ENCODE measurements around the gene ZNF396. TPM values are rescaled to one million over a fixed set of nuclear protein-coding genes. Genes with fewer than 3 reads are reported as not detected.

The ZNF396 gene
- total RNA-seq (2022): 0.35 and 0.61 TPM in 2 replicates
- percentile 31 among the genes with signal in this experiment for Bru-seq, nascent RNA
- BruChase-seq, experiment 1, labeled RNA remaining after a 2-hour chase: percentile 23 among the genes with signal in this experiment
- BruChase-seq, experiment 2, labeled RNA remaining after a 6-hour chase: percentile 17 among the genes with signal in this experiment
- long read RNA-seq, partial matches to known transcripts: 0 of 2 reads
- long read RNA-seq, other reads (novel, unspliced or antisense): 1 of 2 reads

GRCh38 chr18:35376742-35377695, at the start of gene ZNF396:
ZNF396 (minus strand) TSS chr18:35377337; CDS start chr18:35374292, 3,045 bp downstream.
- TF ChIP-seq, protein P1, sequence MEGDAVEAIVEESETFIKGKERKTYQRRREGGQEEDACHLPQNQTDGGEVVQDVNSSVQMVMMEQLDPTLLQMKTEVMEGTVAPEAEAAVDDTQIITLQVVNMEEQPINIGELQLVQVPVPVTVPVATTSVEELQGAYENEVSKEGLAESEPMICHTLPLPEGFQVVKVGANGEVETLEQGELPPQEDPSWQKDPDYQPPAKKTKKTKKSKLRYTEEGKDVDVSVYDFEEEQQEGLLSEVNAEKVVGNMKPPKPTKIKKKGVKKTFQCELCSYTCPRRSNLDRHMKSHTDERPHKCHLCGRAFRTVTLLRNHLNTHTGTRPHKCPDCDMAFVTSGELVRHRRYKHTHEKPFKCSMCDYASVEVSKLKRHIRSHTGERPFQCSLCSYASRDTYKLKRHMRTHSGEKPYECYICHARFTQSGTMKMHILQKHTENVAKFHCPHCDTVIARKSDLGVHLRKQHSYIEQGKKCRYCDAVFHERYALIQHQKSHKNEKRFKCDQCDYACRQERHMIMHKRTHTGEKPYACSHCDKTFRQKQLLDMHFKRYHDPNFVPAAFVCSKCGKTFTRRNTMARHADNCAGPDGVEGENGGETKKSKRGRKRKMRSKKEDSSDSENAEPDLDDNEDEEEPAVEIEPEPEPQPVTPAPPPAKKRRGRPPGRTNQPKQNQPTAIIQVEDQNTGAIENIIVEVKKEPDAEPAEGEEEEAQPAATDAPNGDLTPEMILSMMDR (IDR thresholded peaks at IDR 0.05; ENCODE audit: insufficient read depth in 1 of 2, low read depth in 1 of 2, low read length in 1 of 2, severe bottlenecking in 1 of 2, unreplicated experiment in 1 of 2): no peak
- intact Hi-C loops (cut with micrococcal nuclease; ENCODE audit: unreplicated experiment): no loop called here
- no TSS peak for BruUV-seq (replicated peaks)
- no peaks in the 10 kb centered on the region for H3K27me3 ChIP-seq (replicated peaks; ENCODE audit: control insufficient read depth, insufficient read depth, low read length)
- no peaks in the 10 kb centered on the region for H3K9me3 ChIP-seq
- peak; percentile 47 to 71 for DNase-seq
- Mint-ChIP-seq H3K9me3 (ENCODE audit: unreplicated experiment) (no peaks in the 10 kb centered on the region), H3K36me3 (ENCODE audit: insufficient read depth, unreplicated experiment) (no peaks in the 10 kb centered on the region), H3K4me3 (ENCODE audit: unreplicated experiment) (peak within 1 kb of the TSS; percentile 73), H3K27ac (ENCODE audit: unreplicated experiment) (no peak within 1 kb of the TSS), H3K4me1 (ENCODE audit: low read depth, unreplicated experiment) (no peaks in the 10 kb centered on the region), H3K27me3 (ENCODE audit: insufficient read depth, unreplicated experiment) (peaks cover 8% of the 10 kb centered on the region)
- no peaks in the 10 kb centered on the region for H3K36me3 ChIP-seq (ENCODE audit: control insufficient read depth, insufficient read depth, low read length)
- CTCF ChIA-PET: no interaction called here
- H3K4me1 ChIP-seq: no peaks in the 10 kb centered on the region
- POLR2A ChIA-PET: no interaction called here
- H3K4me3 ChIP-seq (ENCODE audit: low read depth, low read length): peak within 1 kb of the TSS; percentile 64

DNA sequence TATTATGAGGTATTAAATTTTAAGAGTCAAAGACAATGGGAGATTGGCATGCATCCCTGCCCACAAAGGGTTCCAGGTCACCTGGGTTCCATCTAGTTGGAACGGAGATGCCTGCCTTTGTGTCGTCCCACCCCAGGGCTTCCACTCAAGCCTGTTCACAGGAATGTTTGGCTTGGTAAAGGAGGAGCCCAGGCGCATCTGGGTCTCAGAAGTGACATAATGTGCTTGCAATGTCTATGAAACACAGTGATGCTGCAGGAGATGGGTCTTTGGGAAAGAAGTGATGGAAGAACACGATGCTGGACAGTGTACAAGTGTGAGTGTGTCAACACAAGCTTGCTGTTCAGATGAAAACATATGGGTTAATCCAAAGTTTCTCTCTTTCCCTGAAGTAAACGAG, 49.6 kb upstream of the ZNF396 start:
- Mint-ChIP-seq H3K27me3 (ENCODE audit: insufficient read depth, unreplicated experiment) (no peaks in the 10 kb centered on the region), H3K27ac (ENCODE audit: unreplicated experiment) (no peak overlapping the region), H3K9me3 (ENCODE audit: unreplicated experiment) (no peaks in the 10 kb centered on the region), H3K4me1 (ENCODE audit: low read depth, unreplicated experiment) (no peaks in the 10 kb centered on the region), H3K36me3 (ENCODE audit: insufficient read depth, unreplicated experiment) (no peaks in the 10 kb centered on the region), H3K4me3 (ENCODE audit: unreplicated experiment) (no peak overlapping the region)
- Histone ChIP-seq H3K27me3 (replicated peaks; ENCODE audit: control insufficient read depth, insufficient read depth, low read length) (no peaks in the 10 kb centered on the region), H3K4me1 (no peaks in the 10 kb centered on the region), H3K4me3 (ENCODE audit: low read depth, low read length) (no peak overlapping the region), H3K9me3 (no peaks in the 10 kb centered on the region), H3K36me3 (ENCODE audit: control insufficient read depth, insufficient read depth, low read length) (no peaks in the 10 kb centered on the region)
- BruUV-seq (replicated peaks): no TSS peak
- ChIA-PET POLR2A (no interaction called here), CTCF (no interaction called here)
- no peak for DNase-seq
- intact Hi-C loops (cut with micrococcal nuclease; ENCODE audit: unreplicated experiment): no loop called here
- TF ChIP-seq, protein P1 (IDR thresholded peaks at IDR 0.05; ENCODE audit: insufficient read depth in 1 of 2, low read depth in 1 of 2, low read length in 1 of 2, severe bottlenecking in 1 of 2, unreplicated experiment in 1 of 2): no peak

DNA sequence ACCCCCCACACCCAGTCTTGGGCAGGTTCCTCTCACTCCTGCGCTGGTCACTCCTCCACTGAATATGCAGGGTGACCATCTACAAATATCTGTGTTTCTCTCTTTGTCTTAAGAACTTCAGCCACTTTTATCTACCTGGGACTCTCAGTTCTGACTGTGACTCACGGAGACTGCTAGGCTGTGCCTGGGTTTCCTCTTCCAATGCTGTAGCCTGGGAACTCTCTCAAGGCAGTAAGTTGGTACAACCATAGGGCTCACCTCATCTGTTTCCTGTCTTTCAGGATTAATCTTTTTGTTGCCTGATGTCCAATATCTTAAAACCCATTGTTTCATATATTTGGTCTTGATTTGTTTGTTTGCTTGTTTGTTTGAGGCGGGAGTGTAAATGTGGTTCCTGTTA, 47.2 kb upstream of the ZNF396 start:
- H3K4me3 Mint-ChIP-seq (ENCODE audit: unreplicated experiment): no peak overlapping the region
- intact Hi-C loops (cut with micrococcal nuclease; ENCODE audit: unreplicated experiment): no loop called here
- BruUV-seq (replicated peaks): no TSS peak
- H3K27me3 Mint-ChIP-seq (ENCODE audit: insufficient read depth, unreplicated experiment): no peaks in the 10 kb centered on the region
- H3K9me3 Mint-ChIP-seq (ENCODE audit: unreplicated experiment): peaks cover 2% of the 10 kb centered on the region
- Histone ChIP-seq H3K4me1 (no peaks in the 10 kb centered on the region), H3K36me3 (ENCODE audit: control insufficient read depth, insufficient read depth, low read length) (no peaks in the 10 kb centered on the region), H3K27me3 (replicated peaks; ENCODE audit: control insufficient read depth, insufficient read depth, low read length) (no peaks in the 10 kb centered on the region), H3K4me3 (ENCODE audit: low read depth, low read length) (no peak overlapping the region), H3K9me3 (no peaks in the 10 kb centered on the region)
- ChIA-PET CTCF (no interaction called here), POLR2A (no interaction called here)
- no peaks in the 10 kb centered on the region for H3K4me1 Mint-ChIP-seq (ENCODE audit: low read depth, unreplicated experiment)
- TF ChIP-seq, protein P1 (IDR thresholded peaks at IDR 0.05; ENCODE audit: insufficient read depth in 1 of 2, low read depth in 1 of 2, low read length in 1 of 2, severe bottlenecking in 1 of 2, unreplicated experiment in 1 of 2): no peak
- DNase-seq: no peak
- H3K36me3 Mint-ChIP-seq (ENCODE audit: insufficient read depth, unreplicated experiment): no peaks in the 10 kb centered on the region
- H3K27ac Mint-ChIP-seq (ENCODE audit: unreplicated experiment): no peak overlapping the region
